ENCODE measurements around the gene ACY1.

DNA sequence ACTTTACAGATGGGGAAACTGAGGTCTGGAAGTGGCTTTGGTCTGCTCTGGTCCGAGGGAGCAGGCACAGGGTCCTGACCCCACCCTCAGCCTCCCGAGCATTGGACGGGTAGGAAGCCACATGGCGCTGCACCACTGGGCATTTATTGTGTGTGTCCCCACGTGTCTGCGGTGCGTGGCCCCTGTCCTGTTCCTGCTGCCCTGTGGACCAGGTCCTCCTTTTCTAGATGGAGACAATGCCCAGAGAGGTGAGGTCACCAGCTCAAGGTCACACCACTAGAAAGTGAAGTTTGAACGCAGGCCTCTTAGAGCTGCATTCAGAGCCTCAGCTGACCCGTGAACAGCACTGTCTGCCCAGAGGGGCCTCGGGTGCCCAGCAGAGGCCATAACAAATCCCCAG lies 46.2 kb downstream of the ACY1 start:
- TF ChIP-seq SRF (IDR thresholded peaks at IDR 0.05; ENCODE audit: low read depth, low read length) (no peak), FLYWCH1 (CRISPR knock-in tag; IDR thresholded peaks at IDR 0.05) (no peak), ARNTL (CRISPR knock-in tag; IDR thresholded peaks at IDR 0.05) (no peak), ZNF615 (CRISPR knock-in tag; IDR thresholded peaks at IDR 0.05; ENCODE audit: borderline replicate concordance) (no peak), HNRNPK (IDR thresholded peaks at IDR 0.05; ENCODE audit: low read depth, low read length, poor library complexity, severe bottlenecking) (no peak), ZNF260 (CRISPR knock-in tag; IDR thresholded peaks at IDR 0.05; ENCODE audit: borderline replicate concordance, low read depth) (no peak)
- TF ChIP-seq, protein P1, sequence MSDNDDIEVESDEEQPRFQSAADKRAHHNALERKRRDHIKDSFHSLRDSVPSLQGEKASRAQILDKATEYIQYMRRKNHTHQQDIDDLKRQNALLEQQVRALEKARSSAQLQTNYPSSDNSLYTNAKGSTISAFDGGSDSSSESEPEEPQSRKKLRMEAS (IDR thresholded peaks at IDR 0.05): peak; percentile 67
- TF ChIP-seq, protein P2, sequence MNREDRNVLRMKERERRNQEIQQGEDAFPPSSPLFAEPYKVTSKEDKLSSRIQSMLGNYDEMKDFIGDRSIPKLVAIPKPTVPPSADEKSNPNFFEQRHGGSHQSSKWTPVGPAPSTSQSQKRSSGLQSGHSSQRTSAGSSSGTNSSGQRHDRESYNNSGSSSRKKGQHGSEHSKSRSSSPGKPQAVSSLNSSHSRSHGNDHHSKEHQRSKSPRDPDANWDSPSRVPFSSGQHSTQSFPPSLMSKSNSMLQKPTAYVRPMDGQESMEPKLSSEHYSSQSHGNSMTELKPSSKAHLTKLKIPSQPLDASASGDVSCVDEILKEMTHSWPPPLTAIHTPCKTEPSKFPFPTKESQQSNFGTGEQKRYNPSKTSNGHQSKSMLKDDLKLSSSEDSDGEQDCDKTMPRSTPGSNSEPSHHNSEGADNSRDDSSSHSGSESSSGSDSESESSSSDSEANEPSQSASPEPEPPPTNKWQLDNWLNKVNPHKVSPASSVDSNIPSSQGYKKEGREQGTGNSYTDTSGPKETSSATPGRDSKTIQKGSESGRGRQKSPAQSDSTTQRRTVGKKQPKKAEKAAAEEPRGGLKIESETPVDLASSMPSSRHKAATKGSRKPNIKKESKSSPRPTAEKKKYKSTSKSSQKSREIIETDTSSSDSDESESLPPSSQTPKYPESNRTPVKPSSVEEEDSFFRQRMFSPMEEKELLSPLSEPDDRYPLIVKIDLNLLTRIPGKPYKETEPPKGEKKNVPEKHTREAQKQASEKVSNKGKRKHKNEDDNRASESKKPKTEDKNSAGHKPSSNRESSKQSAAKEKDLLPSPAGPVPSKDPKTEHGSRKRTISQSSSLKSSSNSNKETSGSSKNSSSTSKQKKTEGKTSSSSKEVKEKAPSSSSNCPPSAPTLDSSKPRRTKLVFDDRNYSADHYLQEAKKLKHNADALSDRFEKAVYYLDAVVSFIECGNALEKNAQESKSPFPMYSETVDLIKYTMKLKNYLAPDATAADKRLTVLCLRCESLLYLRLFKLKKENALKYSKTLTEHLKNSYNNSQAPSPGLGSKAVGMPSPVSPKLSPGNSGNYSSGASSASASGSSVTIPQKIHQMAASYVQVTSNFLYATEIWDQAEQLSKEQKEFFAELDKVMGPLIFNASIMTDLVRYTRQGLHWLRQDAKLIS (CRISPR knock-in tag; IDR thresholded peaks at IDR 0.05): no peak
- TF ChIP-seq, protein P3, sequence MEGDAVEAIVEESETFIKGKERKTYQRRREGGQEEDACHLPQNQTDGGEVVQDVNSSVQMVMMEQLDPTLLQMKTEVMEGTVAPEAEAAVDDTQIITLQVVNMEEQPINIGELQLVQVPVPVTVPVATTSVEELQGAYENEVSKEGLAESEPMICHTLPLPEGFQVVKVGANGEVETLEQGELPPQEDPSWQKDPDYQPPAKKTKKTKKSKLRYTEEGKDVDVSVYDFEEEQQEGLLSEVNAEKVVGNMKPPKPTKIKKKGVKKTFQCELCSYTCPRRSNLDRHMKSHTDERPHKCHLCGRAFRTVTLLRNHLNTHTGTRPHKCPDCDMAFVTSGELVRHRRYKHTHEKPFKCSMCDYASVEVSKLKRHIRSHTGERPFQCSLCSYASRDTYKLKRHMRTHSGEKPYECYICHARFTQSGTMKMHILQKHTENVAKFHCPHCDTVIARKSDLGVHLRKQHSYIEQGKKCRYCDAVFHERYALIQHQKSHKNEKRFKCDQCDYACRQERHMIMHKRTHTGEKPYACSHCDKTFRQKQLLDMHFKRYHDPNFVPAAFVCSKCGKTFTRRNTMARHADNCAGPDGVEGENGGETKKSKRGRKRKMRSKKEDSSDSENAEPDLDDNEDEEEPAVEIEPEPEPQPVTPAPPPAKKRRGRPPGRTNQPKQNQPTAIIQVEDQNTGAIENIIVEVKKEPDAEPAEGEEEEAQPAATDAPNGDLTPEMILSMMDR (CRISPR knock-in tag; IDR thresholded peaks at IDR 0.05): no peak

Measured in HepG2 (cell line).